HG02943 (cell line): ENCODE measurements around the gene CAMTA2.
A peak's percentile ranks its signal among the peaks of the same experiment; 100 is the strongest.

Experiments
- ATAC-seq: cut with Tn5 transposase; IDR thresholded peaks from one replicate; pipeline ENCODE4 v1.9.1; 2021; ENCODE audit warnings: mild to moderate bottlenecking, low read depth, moderate library complexity; ENCODE audit not compliant: unreplicated experiment

Gene CAMTA2

GRCh38 chr17:5003214-5003867, 15.9 kb upstream of the CAMTA2 start:
- ATAC-seq, result no peak

GRCh38 chr17:5002121-5002788, 14.8 kb upstream of the CAMTA2 start:
- ATAC-seq, result no peak

GRCh38 chr17:5000237-5000639, 12.8 kb upstream of the CAMTA2 start:
- no peak for ATAC-seq

- ATAC-seq, result no peak
Observed at GRCh38 chr17:4999430-5000093, 12.1 kb upstream of the CAMTA2 start.

- no peak for ATAC-seq
Observed at GRCh38 chr17:4998732-4999429, 11.4 kb upstream of the CAMTA2 start.

- peak; percentile 11 for ATAC-seq
Observed at GRCh38 chr17:4998027-4998731, 10.7 kb upstream of the CAMTA2 start.

- peak; percentile 68 for ATAC-seq
Observed at GRCh38 chr17:4997302-4998026, 10.0 kb upstream of the CAMTA2 start, which contains the start of the genes INCA1 and KIF1C. INCA1 (minus strand) TSS chr17:4997522; CDS start chr17:4994437, 3,085 bp downstream. KIF1C (plus strand) TSS chr17:4997950; CDS start chr17:5000247, 2,297 bp downstream.

GRCh38 chr17:4994081-4994595, 6.7 kb upstream of the CAMTA2 start:
- no peak for ATAC-seq

- ATAC-seq, result no peak
Observed at GRCh38 chr17:4987767-4988567, 492 bp upstream of the CAMTA2 start.

GRCh38 chr17:4986403-4986802, 1.1 kb downstream of the CAMTA2 start:
- no peak for ATAC-seq

- no peak for ATAC-seq
Observed at GRCh38 chr17:4982305-4982704, 5.2 kb downstream of the CAMTA2 start.

- no peak for ATAC-seq
Observed at GRCh38 chr17:4980644-4981216, 6.7 kb downstream of the CAMTA2 start.

- no peak for ATAC-seq
Observed at GRCh38 chr17:4978726-4979125, 8.7 kb downstream of the CAMTA2 start.

GRCh38 chr17:4974115-4974670, 13.3 kb downstream of the CAMTA2 start:
- no peak for ATAC-seq

- ATAC-seq, result no peak
Observed at GRCh38 chr17:4973256-4974114, 14.0 kb downstream of the CAMTA2 start.

GRCh38 chr17:4972752-4973151, 14.7 kb downstream of the CAMTA2 start:
- ATAC-seq, result no peak

- ATAC-seq, result no peak
Observed at GRCh38 chr17:4972322-4972721, 15.2 kb downstream of the CAMTA2 start.
